Measurements from ENCODE around the gene IRF9. TPM values are rescaled to one million over a fixed set of nuclear protein-coding genes. Genes with fewer than 3 reads are reported as not detected.
A peak's percentile ranks its signal among the peaks of the same experiment; 100 is the strongest.

Gene IRF9
- total and polyA plus RNA-seq, 7 donors, result 46.2 to 115 (median 55.6) TPM

- Histone ChIP-seq H3K27me3 (no peaks in the 10 kb centered on the region), H3K36me3 (peaks cover 32 to 73% (median 52%) of the 10 kb centered on the region in 4 donors), H3K4me3 (peak overlapping the region; percentile 55 to 77 (median 63)), H3K27ac (peak overlapping the region; percentile 90 to 97 (median 92)), H3K9me3 (no peaks in the 10 kb centered on the region), H3K4me1 (peaks cover 0 to 40% (median 28%) of the 10 kb centered on the region in 4 donors)
- no peak for TF ChIP-seq EP300 (IDR thresholded peaks at IDR 0.05)
- no peak for TF ChIP-seq POLR2AphosphoS5 (IDR thresholded peaks at IDR 0.05)
- no peak for TF ChIP-seq POLR2A (IDR thresholded peaks at IDR 0.05)
- no peak for TF ChIP-seq CTCF (IDR thresholded peaks at IDR 0.05)
- 56 to 60% methylated on average over 8 of the region's 8 CpGs for WGBS, 2 donors
- no peak for DNase-seq
- intact Hi-C loops (cut with DNase I), result no loop called here
Observed at GRCh38 chr14:24162093-24162492, 1.0 kb downstream of the IRF9 start.

GRCh38 chr14:24164518-24164991, 3.5 kb downstream of the IRF9 start:
- WGBS, 2 donors, result 87 to 94% methylated on average over 14 of the region's 14 CpGs
- Histone ChIP-seq H3K4me3 (no peak overlapping the region), H3K27me3 (no peaks in the 10 kb centered on the region), H3K9me3 (no peaks in the 10 kb centered on the region), H3K27ac (no peak overlapping the region), H3K4me1 (peaks cover 0 to 40% (median 28%) of the 10 kb centered on the region in 4 donors), H3K36me3 (peaks cover 22 to 68% (median 41%) of the 10 kb centered on the region in 4 donors)
- TF ChIP-seq CTCF (IDR thresholded peaks at IDR 0.05), result no peak
- no peak for DNase-seq
- intact Hi-C loops (cut with DNase I), result no loop called here

GRCh38 chr14:24165785-24166184, 4.7 kb downstream of the IRF9 start:
- Histone ChIP-seq H3K4me3 (no peak overlapping the region), H3K27me3 (no peaks in the 10 kb centered on the region), H3K4me1 (peaks cover 0 to 35% (median 24%) of the 10 kb centered on the region in 4 donors), H3K9me3 (no peaks in the 10 kb centered on the region), H3K36me3 (peaks cover 18 to 57% (median 41%) of the 10 kb centered on the region in 4 donors), H3K27ac (no peak overlapping the region)
- DNase-seq, result no peak
- intact Hi-C loops (cut with DNase I), result no loop called here
- TF ChIP-seq POLR2AphosphoS5 (IDR thresholded peaks at IDR 0.05) (no peak), POLR2A (IDR thresholded peaks at IDR 0.05) (no peak), CTCF (IDR thresholded peaks at IDR 0.05) (no peak)
- WGBS, 2 donors, result 94 to 98% methylated on average over 5 of the region's 5 CpGs

- Histone ChIP-seq H3K4me1 (peaks cover 0 to 38% (median 24%) of the 10 kb centered on the region in 4 donors), H3K27me3 (no peaks in the 10 kb centered on the region), H3K9me3 (no peaks in the 10 kb centered on the region), H3K4me3 (no peak overlapping the region), H3K27ac (no peak overlapping the region), H3K36me3 (peaks cover 18 to 57% (median 41%) of the 10 kb centered on the region in 4 donors)
- no peak for DNase-seq
- intact Hi-C loops (cut with DNase I), result no loop called here
- TF ChIP-seq CTCF (IDR thresholded peaks at IDR 0.05) (no peak), EP300 (IDR thresholded peaks at IDR 0.05) (no peak), POLR2A (IDR thresholded peaks at IDR 0.05) (no peak), POLR2AphosphoS5 (IDR thresholded peaks at IDR 0.05) (no peak)
- WGBS, 2 donors, result 88 to 91% methylated on average over 3 of the region's 3 CpGs
Observed at GRCh38 chr14:24167469-24168114, 6.5 kb downstream of the IRF9 start.

Data from sigmoid colon (tissue), 7 donors.